HepG2 (cell line): ENCODE data around the gene PSMD3. TPM values are rescaled to one million over a fixed set of nuclear protein-coding genes. Genes with fewer than 3 reads are reported as not detected.

ENCODE experiments used
- ATAC-seq: fragments of 200-7000 bp; cut with Tn5 transposase; 3 replicates; pipeline ENCODE4 v1.9.1; 2020; ENCODE audit warnings: mild to moderate bottlenecking, moderate library complexity
- BruUV-seq: library from RNA; stranded (reverse); fragments of 400-500 nt; replicated peaks from 2 replicates; lab custom pipeline; 2021; lab: Mats Ljungman, UMichigan
- CTCF ChIA-PET: fragments of 300-600 bp; formaldehyde crosslinking; extraction: SDS; loops from one replicate; lab custom pipeline; 2021; ENCODE audit warnings: low total read pairs, inconsistent platforms, low intra/inter-chr PET ratio; lab: Yijun Ruan, JAX
- POLR2A ChIA-PET: fragments of 350-600 bp; sonication (Branson Sonifier 250); formaldehyde crosslinking; loops from one replicate; lab custom pipeline; 2020; ENCODE audit warnings: antibody characterized with exemption, inconsistent platforms; lab: Yijun Ruan, JAX
- DNase-seq: peaks from one replicate; pipeline ENCODE4 v3.0.0-alpha.2; 2015; ENCODE audit warnings: low spot score
- FAIRE-seq: peaks from 3 replicates; lab custom pipeline; 2011; peaks lifted over from hg19 to GRCh38; lab: Jason Lieb, UNC
- H2AFZ ChIP-seq: one replicate; pipeline ENCODE4 v1.6.1; 2011; ENCODE audit warnings: low read length, inconsistent platforms
- H3K27ac ChIP-seq: fragments of 300-600 bp; 3 replicates; pipeline ENCODE4 v1.8.0; 2011; ENCODE audit warnings: mixed run types, mild to moderate bottlenecking, mixed read lengths, low read length, inconsistent platforms; ENCODE audit not compliant: insufficient read depth; ENCODE audit errors: extremely low read length
- H3K27me3 ChIP-seq, 2 experiments: fragments of 200-600 bp in 1 of 2; 2 replicates in 1 of 2; 3 replicates in 1 of 2; pipeline versions ENCODE4 v1.6.0 to v1.8.0; 2011; ENCODE audit warnings: low read length in 2 of 2, mild to moderate bottlenecking in 2 of 2, moderate library complexity in 2 of 2, inconsistent platforms in 1 of 2; ENCODE audit not compliant: insufficient read depth in 2 of 2, control insufficient read depth in 1 of 2
- H3K36me3 ChIP-seq, 2 experiments: fragments of 200-600 bp in 1 of 2; replicated peaks in 1 of 2; 2 replicates in 1 of 2; 3 replicates in 1 of 2; pipeline versions ENCODE4 v1.5.1 to v1.8.0; 2011; ENCODE audit warnings: low read length in 2 of 2, inconsistent platforms in 1 of 2; ENCODE audit not compliant: insufficient read depth in 2 of 2, control insufficient read depth in 1 of 2
- H3K4me1 ChIP-seq: 2 replicates; pipeline ENCODE4 v1.5.1; 2012; ENCODE audit warnings: low read length, inconsistent platforms; ENCODE audit not compliant: insufficient read depth
- H3K4me2 ChIP-seq: 2 replicates; pipeline ENCODE4 v1.6.0; 2011; ENCODE audit warnings: low read depth, low read length, inconsistent platforms
- H3K4me3 ChIP-seq, 3 experiments: fragments of 200-600 bp in 1 of 3; sonication (generic), shearing (Covaris generic) in 1 of 3; replicated peaks in 1 of 3; 2 replicates each; pipeline ENCODE4 v1.5.1; 2011 to 2016; ENCODE audit warnings: low read length in 3 of 3, inconsistent platforms in 2 of 3, low read depth in 2 of 3, mild to moderate bottlenecking in 2 of 3, control low read depth in 1 of 3, mixed read lengths in 1 of 3; ENCODE audit not compliant: insufficient read depth in 1 of 3
- H3K79me2 ChIP-seq: one replicate; pipeline ENCODE4 v1.6.1; 2011; ENCODE audit warnings: low read length, inconsistent platforms; ENCODE audit not compliant: insufficient read depth
- H3K9ac ChIP-seq: 2 replicates; pipeline ENCODE4 v1.6.0; 2011; ENCODE audit warnings: mild to moderate bottlenecking, low read depth, low read length, inconsistent platforms; ENCODE audit not compliant: insufficient read depth
- H3K9me3 ChIP-seq: 2 replicates; pipeline ENCODE4 v1.5.1; 2012; ENCODE audit warnings: mild to moderate bottlenecking, low read length
- H4K20me1 ChIP-seq: 2 replicates; pipeline ENCODE4 v1.6.0; 2011; ENCODE audit warnings: inconsistent platforms, mild to moderate bottlenecking, low read length, moderate library complexity; ENCODE audit not compliant: insufficient read depth
- AGO2 ChIP-seq: fragments of 200-400 bp; formaldehyde crosslinking; optimal IDR thresholded peaks from 2 replicates; pipeline ENCODE3; 2017; ENCODE audit warnings: mild to moderate bottlenecking, low read depth, low read length, moderate library complexity
- HOXD1 ChIP-seq: sonication (generic); formaldehyde crosslinking; IDR thresholded peaks from 2 replicates; pipeline ENCODE4 v1.5.0; 2020; ENCODE audit warnings: missing genetic modification reagents
- MAZ ChIP-seq, 2 experiments: sonication (generic) in 1 of 2; formaldehyde crosslinking in 1 of 2; IDR thresholded peaks; 2 replicates each; pipeline versions ENCODE4 v1.5.0 to v1.6.1; 2012 to 2020; ENCODE audit warnings: low read depth in 2 of 2, mild to moderate bottlenecking in 2 of 2, borderline replicate concordance in 1 of 2, improper control_type of control experiment in 1 of 2, low read length in 1 of 2, missing genetic modification reagents in 1 of 2, moderate library complexity in 1 of 2
- MIXL1 ChIP-seq: IDR thresholded peaks from 2 replicates; pipeline ENCODE4 v1.6.1; 2016
- NR2F1 ChIP-seq, 2 experiments: fragments of 450-650 bp in 1 of 2; formaldehyde crosslinking in 1 of 2; IDR thresholded peaks; 2 replicates each; pipeline versions ENCODE4 v1.5.0 to v1.6.1; 2016 to 2020; ENCODE audit warnings: mild to moderate bottlenecking in 1 of 2, missing compliant biosample characterization in 1 of 2, missing genetic modification reagents in 1 of 2, moderate library complexity in 1 of 2
- PRMT3 ChIP-seq: sonication (generic); formaldehyde crosslinking; IDR thresholded peaks from 2 replicates; pipeline ENCODE4 v1.8.1; 2022; ENCODE audit warnings: low read depth, mild to moderate bottlenecking, moderate library complexity, missing genetic modification reagents, borderline replicate concordance
- PRPF4 ChIP-seq: fragments of 200-400 bp; formaldehyde crosslinking; IDR thresholded peaks from 2 replicates; pipeline ENCODE4 v1.6.1; 2016; ENCODE audit warnings: low read length, low read depth; ENCODE audit not compliant: poor library complexity, severe bottlenecking
- SAP130 ChIP-seq: IDR thresholded peaks from 2 replicates; pipeline ENCODE4 v1.6.1; 2016; ENCODE audit warnings: low read depth
- ZBTB38 ChIP-seq: sonication (generic); formaldehyde crosslinking; IDR thresholded peaks from 2 replicates; pipeline ENCODE4 v1.5.1; 2020; ENCODE audit warnings: mild to moderate bottlenecking, missing genetic modification reagents
- WGBS: methylation state at CpG from one replicate; pipeline ENCODE4 v1.1.6; 2017; ENCODE audit warnings: low lambda C conversion rate; 5-methylcytosine and 5-hydroxymethylcytosine counted together
- in situ Hi-C: cut with HindIII; loops from 2 replicates; pipeline ENCODE4 v1.10.0; 2017; ENCODE audit warnings: low pct_unique_long_range_greater_than_20kb; ENCODE audit not compliant: extremely low pct_ligation_motif_present
- intact Hi-C: fragments of 100-400 bp; cut with micrococcal nuclease; formaldehyde crosslinking; loops from one replicate; pipeline ENCODE4 v1.10.0; 2022; ENCODE audit not compliant: unreplicated experiment
- polyA plus RNA-seq, 8 experiments: library from polyadenylated mRNA; depleted of rRNA in 3 of 8; stranded (reverse) in 7 of 8; unstranded in 1 of 8; fragments of >200 nt; fragmentation: Illumina TruSeq in 4 of 8; extraction: Trizol in 4 of 8; gene quantifications; 2 replicates each; pipeline versions ENCODE4 v1.2.1 to v1.2.3, GENCODE V29; 2011 to 2016; ENCODE audit warnings: low read depth in 4 of 8, missing spikeins in 1 of 8, mixed read lengths in 1 of 8; ENCODE audit not compliant: insufficient read depth in 1 of 8
- total RNA-seq, 5 experiments: library from RNA; depleted of rRNA; stranded (reverse); fragments of >200 nt; fragmentation: Illumina TruSeq; extraction: Trizol; gene quantifications; 2 replicates each; pipeline ENCODE4 v1.2.3, GENCODE V29; 2016; ENCODE audit warnings: low read depth in 1 of 5
- TF ChIP-seq, protein P1 (sequence below): sonication (generic); formaldehyde crosslinking; IDR thresholded peaks from 2 replicates; pipeline ENCODE4 v1.8.1; 2023; ENCODE audit warnings: mild to moderate bottlenecking, missing genetic modification reagents
- TF ChIP-seq, protein P2 (sequence below): sonication (generic); formaldehyde crosslinking; IDR thresholded peaks from 2 replicates; pipeline ENCODE4 v1.4.0; 2020; ENCODE audit warnings: missing genetic modification reagents
- TF ChIP-seq, protein P3 (sequence below): sonication (generic); formaldehyde crosslinking; IDR thresholded peaks from 2 replicates; pipeline ENCODE4 v1.5.0; 2020; ENCODE audit warnings: mild to moderate bottlenecking, missing genetic modification reagents, moderate library complexity
- TF ChIP-seq, protein P4 (sequence below): sonication (generic); formaldehyde crosslinking; IDR thresholded peaks from 2 replicates; pipeline ENCODE4 v1.4.0; 2020; ENCODE audit warnings: missing genetic modification reagents

The PSMD3 gene
- total and polyA plus RNA-seq, 2 of the 13 experiments (the other 11 are each of a cell fraction or from before 2014, with no cell fraction given) = 97.4 to 146 TPM

DNA sequence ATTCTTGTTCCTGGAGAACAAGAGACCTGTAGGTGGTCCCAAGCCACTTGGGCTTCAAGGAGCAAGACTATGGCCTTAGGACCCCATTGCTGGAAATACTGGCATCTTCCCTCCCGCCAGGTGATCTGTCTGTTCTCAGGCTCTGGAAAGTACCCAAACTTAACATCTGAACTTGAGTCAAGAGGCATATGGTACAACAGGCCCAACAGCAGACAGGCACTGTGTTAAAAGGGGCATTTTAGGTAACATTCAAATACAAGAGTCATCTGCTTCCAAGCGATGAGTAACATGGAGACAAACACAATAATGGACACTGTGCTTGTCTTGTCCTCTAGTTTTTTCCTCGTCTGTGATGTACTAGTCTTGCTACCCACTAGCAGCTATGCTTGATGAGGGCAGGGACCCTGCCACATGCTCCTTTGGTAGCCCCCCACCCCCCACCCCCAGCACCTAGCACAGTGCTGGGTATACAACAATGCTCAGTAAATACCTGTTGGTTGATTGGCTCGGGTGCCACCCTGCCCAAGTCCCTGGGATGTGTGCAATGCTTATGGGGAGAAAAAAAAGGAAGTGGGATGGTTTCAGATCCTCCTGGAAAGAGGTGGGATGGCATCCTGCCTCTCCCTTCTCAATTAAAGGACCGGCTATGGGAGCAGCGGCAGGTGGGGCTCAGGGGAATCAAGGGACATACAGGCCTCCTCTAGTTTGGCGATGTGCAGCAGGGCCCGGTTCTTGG, 54.0 kb downstream of the PSMD3 start (continued):
- TF ChIP-seq, protein P1, sequence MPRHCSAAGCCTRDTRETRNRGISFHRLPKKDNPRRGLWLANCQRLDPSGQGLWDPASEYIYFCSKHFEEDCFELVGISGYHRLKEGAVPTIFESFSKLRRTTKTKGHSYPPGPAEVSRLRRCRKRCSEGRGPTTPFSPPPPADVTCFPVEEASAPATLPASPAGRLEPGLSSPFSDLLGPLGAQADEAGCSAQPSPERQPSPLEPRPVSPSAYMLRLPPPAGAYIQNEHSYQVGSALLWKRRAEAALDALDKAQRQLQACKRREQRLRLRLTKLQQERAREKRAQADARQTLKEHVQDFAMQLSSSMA (CRISPR knock-in tag) = no peak
- TF ChIP-seq, protein P2, sequence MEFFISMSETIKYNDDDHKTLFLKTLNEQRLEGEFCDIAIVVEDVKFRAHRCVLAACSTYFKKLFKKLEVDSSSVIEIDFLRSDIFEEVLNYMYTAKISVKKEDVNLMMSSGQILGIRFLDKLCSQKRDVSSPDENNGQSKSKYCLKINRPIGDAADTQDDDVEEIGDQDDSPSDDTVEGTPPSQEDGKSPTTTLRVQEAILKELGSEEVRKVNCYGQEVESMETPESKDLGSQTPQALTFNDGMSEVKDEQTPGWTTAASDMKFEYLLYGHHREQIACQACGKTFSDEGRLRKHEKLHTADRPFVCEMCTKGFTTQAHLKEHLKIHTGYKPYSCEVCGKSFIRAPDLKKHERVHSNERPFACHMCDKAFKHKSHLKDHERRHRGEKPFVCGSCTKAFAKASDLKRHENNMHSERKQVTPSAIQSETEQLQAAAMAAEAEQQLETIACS (CRISPR knock-in tag) = no peak
- TF ChIP-seq, all 625 proteins: peak for 0

DNA sequence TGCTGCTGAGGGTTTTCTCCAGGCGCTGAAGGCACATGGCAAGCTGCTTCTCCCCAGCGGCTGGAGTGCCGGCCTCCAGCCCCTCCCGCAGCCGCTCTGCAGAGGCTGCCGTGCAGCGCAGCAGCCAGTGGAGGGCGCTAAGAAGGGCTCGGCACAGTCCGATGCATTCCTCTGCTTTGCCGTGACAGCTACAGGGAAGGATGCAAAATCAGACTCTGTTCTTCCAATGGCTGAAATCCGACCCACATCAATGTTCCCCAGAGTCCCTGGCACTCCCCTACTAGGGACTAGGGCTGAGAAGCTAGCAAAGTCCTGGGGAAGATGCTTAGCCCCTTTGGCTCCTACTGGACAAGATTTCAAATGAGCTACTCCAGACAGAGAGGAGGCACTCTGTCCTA, 54.6 kb downstream of the PSMD3 start:
- H3K9me3 ChIP-seq = no peaks in the 10 kb centered on the region
- CTCF ChIA-PET = interaction anchor here (0.7 to 1.2 kb wide), 2 partner anchors 41 to 51 kb away, joined by 3 to 6 read pairs; no protein-coding TSS in a partner anchor
- no peaks in the 10 kb centered on the region for H3K79me2 ChIP-seq
- peak; percentile 77 for ATAC-seq
- POLR2A ChIA-PET = interaction anchor here (1.2 kb wide), 1 partner anchor 51 kb away, joined by 3 read pairs; no protein-coding TSS in a partner anchor
- no peaks in the 10 kb centered on the region for H4K20me1 ChIP-seq
- intact Hi-C loops = no loop called here
- BruUV-seq = no TSS peak
- H3K4me1 ChIP-seq = peaks cover 12% of the 10 kb centered on the region
- WGBS = 67% methylated on average over 10 of the region's 12 CpGs
- H3K4me2 ChIP-seq = no peak overlapping the region
- H3K27ac ChIP-seq = no peak overlapping the region
- H3K36me3 ChIP-seq = peaks cover 30 to 56% of the 10 kb centered on the region in 2 experiments; a peak in 4 of 5 replicates
- in situ Hi-C loops = loop anchor here (5.0 kb wide), 1 partner anchor 52 kb away; no protein-coding TSS in a partner anchor
- H2AFZ ChIP-seq = no peak overlapping the region
- no peak overlapping the region for H3K9ac ChIP-seq
- no peak for DNase-seq
- FAIRE-seq = peak; percentile 71
- H3K4me3 ChIP-seq = no peak overlapping the region
- H3K27me3 ChIP-seq = no peaks in the 10 kb centered on the region
- TF ChIP-seq, protein P3, sequence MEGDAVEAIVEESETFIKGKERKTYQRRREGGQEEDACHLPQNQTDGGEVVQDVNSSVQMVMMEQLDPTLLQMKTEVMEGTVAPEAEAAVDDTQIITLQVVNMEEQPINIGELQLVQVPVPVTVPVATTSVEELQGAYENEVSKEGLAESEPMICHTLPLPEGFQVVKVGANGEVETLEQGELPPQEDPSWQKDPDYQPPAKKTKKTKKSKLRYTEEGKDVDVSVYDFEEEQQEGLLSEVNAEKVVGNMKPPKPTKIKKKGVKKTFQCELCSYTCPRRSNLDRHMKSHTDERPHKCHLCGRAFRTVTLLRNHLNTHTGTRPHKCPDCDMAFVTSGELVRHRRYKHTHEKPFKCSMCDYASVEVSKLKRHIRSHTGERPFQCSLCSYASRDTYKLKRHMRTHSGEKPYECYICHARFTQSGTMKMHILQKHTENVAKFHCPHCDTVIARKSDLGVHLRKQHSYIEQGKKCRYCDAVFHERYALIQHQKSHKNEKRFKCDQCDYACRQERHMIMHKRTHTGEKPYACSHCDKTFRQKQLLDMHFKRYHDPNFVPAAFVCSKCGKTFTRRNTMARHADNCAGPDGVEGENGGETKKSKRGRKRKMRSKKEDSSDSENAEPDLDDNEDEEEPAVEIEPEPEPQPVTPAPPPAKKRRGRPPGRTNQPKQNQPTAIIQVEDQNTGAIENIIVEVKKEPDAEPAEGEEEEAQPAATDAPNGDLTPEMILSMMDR (CRISPR knock-in tag) = peak; percentile 67
- TF ChIP-seq, protein P4, sequence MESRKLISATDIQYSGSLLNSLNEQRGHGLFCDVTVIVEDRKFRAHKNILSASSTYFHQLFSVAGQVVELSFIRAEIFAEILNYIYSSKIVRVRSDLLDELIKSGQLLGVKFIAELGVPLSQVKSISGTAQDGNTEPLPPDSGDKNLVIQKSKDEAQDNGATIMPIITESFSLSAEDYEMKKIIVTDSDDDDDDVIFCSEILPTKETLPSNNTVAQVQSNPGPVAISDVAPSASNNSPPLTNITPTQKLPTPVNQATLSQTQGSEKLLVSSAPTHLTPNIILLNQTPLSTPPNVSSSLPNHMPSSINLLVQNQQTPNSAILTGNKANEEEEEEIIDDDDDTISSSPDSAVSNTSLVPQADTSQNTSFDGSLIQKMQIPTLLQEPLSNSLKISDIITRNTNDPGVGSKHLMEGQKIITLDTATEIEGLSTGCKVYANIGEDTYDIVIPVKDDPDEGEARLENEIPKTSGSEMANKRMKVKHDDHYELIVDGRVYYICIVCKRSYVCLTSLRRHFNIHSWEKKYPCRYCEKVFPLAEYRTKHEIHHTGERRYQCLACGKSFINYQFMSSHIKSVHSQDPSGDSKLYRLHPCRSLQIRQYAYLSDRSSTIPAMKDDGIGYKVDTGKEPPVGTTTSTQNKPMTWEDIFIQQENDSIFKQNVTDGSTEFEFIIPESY (CRISPR knock-in tag) = peak; percentile 98
- no peak for TF ChIP-seq PRPF4
- no peak for TF ChIP-seq PRMT3 (CRISPR knock-in tag)
- no peak for TF ChIP-seq HOXD1
- TF ChIP-seq SAP130 (CRISPR knock-in tag) = 0 out of 2 replicates have a peak, but pooled peaks have one; percentile 32
- peak; percentile 94 for TF ChIP-seq ZBTB38
- TF ChIP-seq AGO2 = peak; percentile 49
- TF ChIP-seq MAZ (IDR thresholded peaks at IDR 0.05; ENCODE audit: borderline replicate concordance, low read depth, low read length) = peak; percentile 40; the same call in 1 of the 2 replicates
- no peak for TF ChIP-seq MAZ (CRISPR knock-in tag; IDR thresholded peaks at IDR 0.05; ENCODE audit: low read depth)
- TF ChIP-seq MIXL1 (CRISPR knock-in tag) = no peak
- no peak for TF ChIP-seq NR2F1 (CRISPR knock-in tag; IDR thresholded peaks at IDR 0.05)
